HG03469 (cell line): Measurements from ENCODE around the gene STARD9.
"Not testable (repeated sequence)": the region's sequence is repeated elsewhere in the genome, so short reads cannot be mapped to it uniquely, and the experiment has no call there.

Experiments used
- ATAC-seq: cut with Tn5 transposase; IDR thresholded peaks from one replicate; pipeline ENCODE4 v1.9.1; 2021; ENCODE audit warnings: mild to moderate bottlenecking, moderate library complexity, moderate number of reproducible peaks; ENCODE audit not compliant: unreplicated experiment

The STARD9 gene

GRCh38 chr15:42749266-42749665, 173.9 kb downstream of the STARD9 start:
- no peak for ATAC-seq

GRCh38 chr15:42750306-42750705, 174.9 kb downstream of the STARD9 start:
- ATAC-seq = no peak

- no peak for ATAC-seq
Observed at GRCh38 chr15:42759093-42759492, 183.7 kb downstream of the STARD9 start.

GRCh38 chr15:42760759-42761158, 185.4 kb downstream of the STARD9 start:
- no peak for ATAC-seq

GRCh38 chr15:42761813-42762212, 186.4 kb downstream of the STARD9 start:
- not testable (repeated sequence) for ATAC-seq

- ATAC-seq = not testable (repeated sequence)
Observed at GRCh38 chr15:42764154-42764731, 188.8 kb downstream of the STARD9 start.

GRCh38 chr15:42766109-42766508, 190.7 kb downstream of the STARD9 start:
- not testable (repeated sequence) for ATAC-seq
